HG03280 (cell line): Measurements from ENCODE around the gene CEP20.
"Not testable (repeated sequence)": the region's sequence is repeated elsewhere in the genome, so short reads cannot be mapped to it uniquely, and the experiment has no call there.

Source experiments
- ATAC-seq: cut with Tn5 transposase; IDR thresholded peaks from one replicate; pipeline ENCODE4 v1.9.1; 2021; ENCODE audit warnings: mild to moderate bottlenecking, moderate library complexity; ENCODE audit not compliant: unreplicated experiment

Gene CEP20

DNA sequence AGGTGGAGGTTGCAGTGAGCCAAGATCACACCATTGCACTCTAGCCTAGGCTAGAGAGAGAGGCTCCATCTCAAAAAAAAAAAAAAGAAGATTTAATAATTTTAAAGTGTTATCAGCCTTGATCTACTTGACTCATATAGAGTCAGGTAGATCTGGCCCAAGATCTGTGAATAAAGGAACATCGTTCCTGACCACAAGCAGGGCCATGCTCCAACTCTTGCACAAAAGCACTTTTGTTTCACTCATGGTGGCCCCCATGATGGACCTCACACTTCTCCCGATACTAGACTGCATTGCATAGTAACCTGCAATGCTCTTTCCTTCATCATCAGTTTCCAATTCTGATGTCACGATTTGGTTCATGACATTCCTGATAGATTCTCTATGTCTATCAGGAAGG, 26.4 kb downstream of the CEP20 start:
- ATAC-seq: no peak

DNA sequence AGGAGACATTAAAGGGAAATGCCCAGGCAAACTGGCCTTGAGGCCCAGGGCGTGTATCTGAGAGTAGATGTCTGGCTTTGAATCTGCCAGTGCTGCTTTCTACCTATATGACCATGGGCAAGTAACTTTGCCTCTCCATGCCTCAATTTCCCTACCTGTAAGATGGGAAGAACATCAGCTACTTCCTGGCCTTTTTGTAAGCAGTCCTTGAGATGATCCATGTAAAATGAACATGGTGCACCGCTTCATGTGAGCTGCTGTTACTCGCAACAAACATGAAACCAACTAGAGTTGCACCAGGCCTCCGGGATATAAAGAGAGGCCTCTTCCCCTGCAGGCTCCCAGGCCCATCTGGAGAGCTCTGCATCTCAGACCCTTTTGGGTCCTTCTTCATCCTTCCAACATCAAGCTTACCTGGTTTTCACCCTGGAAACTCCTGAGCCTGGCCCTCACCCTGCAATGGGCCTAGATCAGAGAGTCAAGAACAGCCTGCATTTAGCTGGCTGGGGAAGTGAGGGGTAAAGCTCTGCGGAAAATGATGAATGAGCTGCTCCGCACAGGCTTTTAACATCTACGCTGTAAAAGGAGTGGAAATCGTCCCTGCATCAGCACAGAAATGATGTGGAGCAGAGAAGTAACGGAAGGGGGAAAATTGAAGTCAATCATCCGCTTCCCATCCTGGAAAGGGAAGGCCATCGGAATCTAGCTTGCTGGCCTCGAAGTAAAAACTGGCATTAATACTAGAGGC, 29.3 kb downstream of the CEP20 start:
- ATAC-seq: no peak

DNA sequence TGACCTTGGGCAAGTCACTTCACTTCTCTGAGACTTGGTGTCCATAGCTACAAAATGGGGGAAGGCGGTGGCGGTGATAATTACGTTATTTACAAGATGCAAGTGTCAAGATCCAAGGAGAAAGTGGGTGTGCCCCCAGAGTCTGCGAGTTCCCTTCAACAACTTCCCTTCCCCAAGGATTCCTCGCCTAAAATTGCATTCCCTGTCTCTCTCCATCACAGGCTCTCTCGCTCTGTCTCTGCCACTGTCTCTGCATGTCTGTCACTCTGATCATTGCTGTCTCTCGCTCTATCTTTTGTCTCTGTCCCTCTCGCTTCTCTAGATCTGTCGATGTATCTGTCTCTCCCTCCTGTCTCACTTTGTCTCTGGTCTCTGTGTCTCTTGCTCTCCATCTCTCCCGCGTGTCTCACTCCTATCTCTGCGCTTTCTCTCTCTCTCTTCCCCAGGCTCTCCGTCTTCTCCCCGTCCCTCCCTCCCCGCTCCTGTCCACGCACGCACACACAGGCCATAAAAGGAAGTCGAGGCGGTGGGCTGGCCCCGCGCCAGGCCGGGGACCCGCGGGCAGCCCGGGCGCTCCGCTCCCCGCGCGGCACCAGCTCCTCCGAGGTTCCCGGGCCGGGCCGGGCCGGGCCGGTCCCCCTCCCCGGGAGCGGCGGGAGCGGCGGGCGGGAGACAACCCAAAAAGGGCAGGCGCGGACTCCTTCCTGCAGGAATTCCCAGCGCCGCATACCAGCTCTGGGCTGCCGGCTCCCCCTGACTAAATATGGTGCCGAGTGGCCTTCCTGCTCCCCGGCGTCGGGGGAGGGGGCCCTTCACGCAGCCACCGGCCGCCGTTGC, 30.5 kb downstream of the CEP20 start:
- no peak for ATAC-seq

DNA sequence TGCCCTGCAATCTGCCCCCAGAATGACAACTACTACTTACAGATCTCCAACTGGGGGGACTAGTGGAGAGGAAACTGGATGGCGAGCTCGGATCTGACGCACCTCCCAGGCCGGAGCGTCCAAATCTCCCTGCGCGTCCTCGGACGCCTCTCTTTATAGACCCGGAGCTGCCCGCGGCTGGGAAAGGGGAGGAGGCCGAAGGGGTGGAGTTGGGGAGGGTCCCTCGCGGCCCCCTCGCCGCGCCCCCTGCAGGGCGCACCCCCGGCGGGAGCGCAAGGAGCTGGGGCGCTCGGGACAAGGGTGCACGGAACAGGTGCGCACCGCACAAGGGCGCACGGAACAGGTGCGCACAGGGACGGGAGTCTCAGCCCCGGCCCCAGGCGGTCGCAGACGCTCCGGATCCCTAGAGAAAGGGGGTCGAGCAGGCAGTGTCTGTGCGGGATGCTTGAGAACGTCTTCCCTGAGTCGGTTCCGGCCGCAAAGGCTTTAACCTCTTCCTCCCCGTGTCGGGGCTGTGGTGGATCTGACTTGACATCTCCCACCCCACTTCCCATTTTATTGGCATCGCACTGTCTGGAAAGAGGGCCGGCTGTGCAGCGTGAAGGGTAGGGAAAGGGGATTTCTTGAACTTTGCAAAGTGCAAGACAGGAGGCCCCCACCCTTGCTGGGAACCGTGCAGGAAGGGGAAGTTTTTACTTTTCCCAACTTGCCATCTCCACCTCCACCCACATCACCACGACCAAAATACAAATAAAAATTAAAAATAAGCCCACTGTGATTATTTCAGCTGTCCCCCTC, 31.3 kb downstream of the CEP20 start, which contains the start of gene MYH11:
Gene MYH11 (minus strand): TSS at position 128 of the 798 bp plus-strand sequence. CDS start 18,776 bp downstream, outside the sequence.
- no peak for ATAC-seq

DNA sequence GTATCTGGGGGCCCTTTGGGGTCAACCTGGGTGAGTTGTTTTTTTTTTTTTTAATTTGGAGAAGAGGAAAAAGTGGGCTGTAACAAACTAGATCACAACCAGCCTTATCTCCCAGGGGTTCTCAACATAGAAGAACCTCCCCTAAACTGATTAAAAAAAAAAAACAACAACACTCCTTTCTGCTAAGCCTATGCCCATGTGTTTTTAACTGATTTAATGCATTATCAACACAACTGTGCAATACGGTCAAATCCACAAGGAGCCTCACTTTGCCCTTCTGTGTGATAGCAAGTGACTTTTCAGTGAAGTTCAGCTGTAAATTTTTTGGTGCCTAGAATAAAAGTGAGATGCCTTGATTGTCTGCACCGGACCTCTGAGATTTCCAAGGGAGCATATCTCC, 32.2 kb downstream of the CEP20 start:
- no peak for ATAC-seq

DNA sequence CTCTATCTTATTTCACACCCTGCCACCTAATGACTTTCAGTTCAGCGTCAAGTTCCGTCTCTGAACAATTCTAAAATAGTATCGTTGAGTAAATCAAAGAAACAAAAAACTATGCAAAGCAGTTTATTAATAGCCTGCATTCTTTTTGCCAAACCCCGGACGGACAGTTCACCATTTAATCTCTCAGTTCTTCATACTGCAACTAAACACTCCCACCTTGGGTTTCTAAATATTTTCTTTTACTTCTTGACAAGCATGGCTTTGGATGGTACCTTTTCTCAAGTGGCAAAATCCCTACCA, 32.7 kb downstream of the CEP20 start:
- peak; percentile 57 for ATAC-seq

DNA sequence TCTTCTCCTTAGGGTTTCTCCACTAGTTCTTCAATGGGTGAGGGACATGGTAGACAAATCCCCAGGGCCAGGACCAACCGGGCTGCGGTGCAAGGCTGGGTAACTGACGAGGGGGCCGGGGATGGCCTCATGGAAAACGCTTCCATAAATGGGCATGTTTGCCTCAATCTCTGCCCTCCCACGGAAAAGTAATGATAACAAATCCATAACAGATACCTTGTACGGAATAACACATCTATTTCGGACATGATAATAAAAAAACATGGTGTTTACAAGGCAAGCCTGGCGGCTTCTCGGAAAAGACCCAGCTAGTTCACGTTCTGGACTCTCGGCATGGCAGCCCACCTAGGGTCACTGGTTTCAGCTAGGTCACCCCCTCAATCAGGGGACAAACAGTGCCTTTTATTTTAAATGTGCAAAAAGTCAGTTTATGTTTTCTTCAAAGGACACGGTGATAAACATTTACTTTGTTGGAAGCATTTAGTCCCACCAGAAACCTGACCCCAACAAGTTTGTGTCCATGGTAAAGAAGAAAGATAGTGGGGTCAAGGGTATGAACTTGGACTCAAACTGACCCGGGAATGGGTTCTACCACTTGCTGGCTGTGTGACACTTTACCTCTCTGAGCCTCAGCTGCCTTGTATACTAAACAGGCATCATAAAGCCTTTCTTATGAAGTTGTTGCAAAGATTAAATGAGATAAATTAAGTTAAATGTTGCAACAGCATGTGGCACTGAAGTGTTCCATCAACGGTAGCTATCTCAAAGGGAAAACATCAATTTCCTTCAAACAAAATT, 33.3 kb downstream of the CEP20 start:
- no peak for ATAC-seq

DNA sequence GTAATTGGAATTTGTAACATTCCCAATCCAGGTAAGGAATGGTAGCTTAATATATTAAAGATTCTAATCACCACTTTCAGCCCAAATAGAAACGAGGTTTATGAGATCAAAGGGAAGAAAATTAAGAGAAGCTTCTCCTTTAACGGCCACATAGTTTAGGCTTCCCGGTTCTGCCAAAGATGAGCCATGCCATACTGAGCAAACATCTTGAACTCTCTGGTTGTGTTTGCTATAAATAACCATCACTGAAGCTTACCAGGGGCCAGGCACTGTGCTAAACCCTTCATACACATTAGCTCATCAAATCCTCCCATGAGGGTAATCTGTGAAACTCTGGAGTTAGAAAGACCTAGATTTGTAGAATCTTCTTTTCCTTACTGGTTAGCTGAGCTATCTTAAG, 34.3 kb downstream of the CEP20 start:
- no peak for ATAC-seq

DNA sequence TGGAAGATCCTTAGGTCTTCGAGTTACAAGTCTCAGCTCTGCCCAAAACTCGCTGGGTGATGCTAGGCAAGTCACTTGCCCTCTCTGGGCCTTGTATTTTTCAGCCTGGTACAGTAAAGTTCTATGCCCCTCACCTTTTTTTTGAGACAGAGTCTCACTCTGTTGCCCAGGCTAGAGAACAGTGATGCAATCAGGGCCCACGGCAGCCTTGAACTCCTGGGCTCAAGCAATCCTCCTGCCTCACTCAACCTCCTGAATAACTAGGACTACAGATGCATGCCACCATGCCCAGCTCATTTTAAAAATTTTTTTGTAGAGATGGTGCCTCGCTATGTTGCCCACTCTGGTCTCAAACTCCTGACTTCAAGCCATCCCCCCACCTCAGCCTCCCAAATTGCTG, 35.4 kb downstream of the CEP20 start:
- no peak for ATAC-seq

DNA sequence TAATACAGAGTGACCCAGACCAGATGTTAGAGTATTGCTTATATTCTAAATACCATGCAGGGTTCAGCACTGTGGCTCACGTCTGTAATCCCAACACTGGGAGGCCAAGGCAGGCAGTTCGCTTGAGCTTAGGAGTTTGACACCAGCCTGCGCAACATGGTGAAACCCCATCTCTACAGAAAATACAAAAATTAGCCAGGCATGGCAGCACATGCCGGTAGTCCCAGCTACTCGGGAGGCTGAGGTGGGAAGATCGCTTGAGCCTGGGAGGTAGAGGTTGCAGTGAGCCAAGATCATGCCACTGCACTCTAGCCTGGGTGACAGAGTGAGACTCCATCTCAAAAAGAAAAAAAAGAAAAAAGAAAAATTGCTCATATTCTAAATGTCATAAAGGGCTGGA, 37.8 kb downstream of the CEP20 start:
- not testable (repeated sequence) for ATAC-seq

DNA sequence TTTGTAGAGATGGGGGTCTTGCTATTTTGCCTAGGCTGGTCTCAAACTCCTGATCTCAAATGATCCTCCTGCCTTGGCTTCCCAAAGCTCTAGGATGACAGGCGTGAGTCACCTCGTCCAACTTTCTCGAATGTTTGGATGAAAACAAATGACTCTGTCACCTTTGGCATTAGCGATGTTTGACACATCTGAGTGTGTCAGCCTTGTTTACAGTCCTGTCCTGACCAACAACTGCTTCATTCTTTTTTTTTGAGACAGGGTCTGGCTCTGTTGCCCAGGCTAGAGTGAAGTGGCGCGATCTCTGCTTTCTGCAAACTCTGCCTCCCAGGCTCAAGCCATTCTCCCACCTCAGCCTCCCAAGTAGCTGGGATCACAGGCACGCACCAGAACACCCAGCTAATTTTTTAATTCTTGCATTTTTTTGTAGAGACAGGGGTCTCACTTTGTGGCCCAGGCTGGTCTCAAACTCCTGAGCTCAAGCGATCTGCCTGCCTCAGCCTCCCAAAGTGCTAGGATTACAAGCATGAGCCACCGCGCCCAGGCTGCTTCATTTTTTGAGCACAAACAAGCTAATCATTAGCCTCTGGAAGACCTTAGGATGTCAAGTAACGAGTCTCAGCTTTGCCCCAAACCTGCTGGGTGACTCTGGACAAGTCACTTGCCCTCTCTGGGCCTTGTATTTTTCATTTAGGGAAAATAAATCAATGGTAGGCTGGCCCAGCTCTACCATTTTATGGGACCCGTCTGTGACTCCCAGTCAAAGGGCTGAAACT, 39.0 kb downstream of the CEP20 start:
- no peak for ATAC-seq

DNA sequence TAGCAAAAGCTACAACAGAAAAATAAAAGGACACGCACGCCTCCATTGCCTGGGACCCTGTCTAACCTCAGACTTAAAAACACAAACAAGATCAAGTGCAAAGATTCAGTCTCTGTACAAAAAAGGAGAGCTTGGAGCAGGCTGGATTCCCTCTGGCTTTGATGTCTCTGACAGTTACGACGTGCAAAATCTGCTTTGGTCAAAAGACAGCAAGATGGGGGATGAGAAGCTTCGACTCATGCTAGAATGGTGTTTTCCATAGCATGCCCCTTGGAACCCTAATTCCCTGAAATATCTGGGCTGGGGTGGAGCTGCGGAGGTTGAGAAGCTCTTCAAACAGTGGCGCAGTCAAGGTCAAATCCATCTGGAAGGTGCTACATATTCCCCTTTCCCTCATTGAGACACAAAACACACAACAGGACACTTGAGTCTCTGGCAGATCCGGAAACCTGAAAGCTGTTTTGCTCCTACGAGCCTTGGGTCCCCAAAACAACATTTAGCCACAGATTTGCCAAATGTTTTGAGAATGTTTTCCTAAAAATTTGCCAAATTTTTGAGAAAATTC, 40.7 kb downstream of the CEP20 start:
- no peak for ATAC-seq

DNA sequence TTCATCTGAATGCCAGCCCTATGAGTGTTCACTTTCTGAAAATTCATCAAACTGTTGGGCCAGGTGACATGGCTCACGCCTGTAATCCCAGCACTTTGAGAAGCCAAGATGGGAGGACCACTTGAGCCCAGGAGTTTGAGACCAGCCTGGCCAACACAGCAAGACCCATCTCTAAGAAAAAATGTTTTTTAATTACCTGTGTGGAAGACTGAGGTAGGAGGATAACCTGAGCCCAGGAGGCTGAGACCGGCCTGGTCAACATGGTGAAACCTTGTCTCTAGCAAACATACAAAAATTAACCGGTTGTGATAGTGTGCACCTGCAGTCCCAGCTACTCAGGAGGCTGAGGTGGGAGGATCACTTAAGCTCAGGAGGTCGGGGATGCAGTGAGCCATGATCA, 41.9 kb downstream of the CEP20 start:
- ATAC-seq: no peak

DNA sequence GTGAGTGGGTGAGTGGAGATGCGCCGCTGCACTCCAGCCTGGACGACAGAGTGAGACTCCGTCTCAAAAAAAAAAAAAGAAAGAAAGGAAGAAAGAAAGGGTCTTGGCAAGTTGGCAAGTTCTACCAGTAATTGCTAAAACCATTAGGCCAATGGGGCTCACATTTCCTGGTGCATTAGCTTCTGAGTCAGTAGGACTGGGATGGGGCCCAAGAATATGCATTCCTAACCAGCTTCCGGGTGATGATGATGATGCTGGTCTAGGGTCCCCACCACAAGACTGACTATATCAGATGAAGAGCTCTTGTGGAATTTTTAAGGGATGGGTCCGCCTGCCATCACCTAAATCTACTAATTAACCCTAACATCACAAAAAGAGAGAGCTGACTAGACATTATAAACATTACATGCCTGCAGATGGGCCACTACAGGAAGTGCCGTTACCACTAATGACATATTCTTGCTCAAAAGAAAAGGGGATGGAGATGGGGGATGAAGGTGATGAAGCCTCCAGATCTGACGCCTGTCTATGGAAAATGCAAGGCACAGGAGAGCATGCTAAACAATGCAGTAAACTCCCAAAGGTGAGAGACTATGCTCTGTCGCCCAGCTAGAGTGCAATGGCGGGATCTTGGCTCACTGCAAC, 44.6 kb downstream of the CEP20 start:
- ATAC-seq: no peak

DNA sequence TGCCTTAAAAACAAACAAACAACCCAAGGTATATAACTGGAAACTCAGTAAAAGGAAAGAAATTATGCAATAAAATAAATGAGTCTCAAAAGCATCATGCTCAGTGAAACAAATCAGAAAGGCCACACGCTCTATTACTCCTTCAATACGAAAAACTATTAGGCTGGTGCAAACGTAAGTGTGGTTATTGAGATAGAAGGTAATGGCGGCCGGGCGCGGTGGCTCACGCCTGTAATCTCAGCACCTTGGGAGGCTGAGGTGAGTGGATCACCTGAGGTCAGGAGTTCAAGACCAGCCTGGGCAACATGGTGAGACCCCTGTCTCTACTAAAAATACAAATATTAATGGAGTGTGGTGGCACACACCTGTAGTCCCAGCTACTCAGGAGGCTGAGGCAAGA, 49.2 kb downstream of the CEP20 start:
- ATAC-seq: not testable (repeated sequence)

DNA sequence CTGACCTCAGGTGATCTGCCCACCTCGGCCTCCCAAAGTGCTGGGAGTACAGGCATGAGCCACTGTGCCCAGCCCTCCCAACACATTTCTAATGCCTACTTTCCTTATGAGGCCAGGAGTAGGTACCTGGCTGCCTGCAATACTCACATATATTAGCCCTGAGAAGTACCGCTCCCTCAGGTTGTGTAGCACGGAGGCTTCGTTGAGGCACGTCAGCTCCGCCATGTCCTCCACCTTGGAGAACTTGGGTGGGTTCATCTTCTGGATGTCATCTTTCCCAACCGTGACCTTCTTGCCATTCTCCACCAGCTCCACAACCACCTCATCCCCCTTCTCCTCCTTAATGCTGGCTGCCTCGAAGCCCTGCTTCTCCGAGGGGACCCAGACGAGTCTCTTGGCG, 50.6 kb downstream of the CEP20 start:
- ATAC-seq: no peak

DNA sequence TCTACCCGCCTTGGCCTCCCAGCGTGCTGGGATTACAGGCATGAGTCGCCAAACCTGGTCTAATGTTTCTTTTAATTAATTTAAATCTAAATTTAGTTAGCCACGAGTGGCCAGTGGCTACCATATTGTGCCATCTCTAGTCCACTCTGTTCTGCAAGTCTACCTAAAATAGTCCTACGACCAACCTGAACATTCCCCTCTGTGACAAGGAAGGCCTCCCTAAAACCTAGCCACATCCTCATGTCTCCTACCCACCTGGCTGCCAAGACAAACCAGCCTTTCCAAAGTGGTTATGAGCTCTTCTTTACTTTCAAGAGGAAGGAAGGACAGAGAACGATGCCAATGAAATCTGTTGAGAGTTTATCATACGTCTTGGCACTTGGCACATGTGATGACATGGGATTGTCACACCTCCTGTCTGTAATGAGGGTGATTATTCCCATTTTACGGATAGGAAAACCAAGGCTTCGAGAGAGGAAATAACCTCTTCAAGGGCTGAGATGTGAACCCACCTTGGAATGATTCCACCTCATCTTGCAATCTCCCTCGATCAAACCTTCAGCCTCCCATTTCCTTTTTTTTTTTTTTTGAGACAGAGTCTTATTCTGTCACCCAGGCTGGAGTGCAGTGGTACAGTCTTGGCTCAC, 51.3 kb downstream of the CEP20 start:
- no peak for ATAC-seq

DNA sequence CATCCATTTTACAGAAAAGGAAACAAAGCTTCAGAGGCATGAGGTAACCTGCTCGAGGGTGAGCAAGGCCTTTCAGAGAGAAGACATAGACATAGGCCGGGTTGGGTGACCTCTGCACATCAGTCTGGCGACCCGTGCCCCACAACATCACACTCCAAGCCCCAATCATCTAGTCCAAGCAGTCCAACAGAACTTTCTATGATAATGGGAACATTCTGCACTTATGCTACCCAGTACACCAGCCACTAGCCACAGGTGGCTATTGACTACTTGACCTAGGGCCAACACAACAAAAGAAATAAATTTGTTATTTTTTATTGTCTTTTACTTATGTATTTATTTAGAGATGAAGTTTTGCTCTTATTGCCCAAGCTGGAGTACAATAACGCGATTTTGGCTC, 52.3 kb downstream of the CEP20 start:
- no peak for ATAC-seq
